ENCODE data around the gene PAPSS1. TPM values are rescaled to one million over a fixed set of nuclear protein-coding genes. Genes with fewer than 3 reads are reported as not detected.
"Not testable (repeated sequence)": the region's sequence is repeated elsewhere in the genome, so short reads cannot be mapped to it uniquely, and the experiment has no call there.

Gene PAPSS1
- total and polyA plus RNA-seq, 4 experiments from 2014 or later, result 23.0 to 38.6 (median 28.7) TPM

- H3K4me3 Mint-ChIP-seq, result no peak overlapping the region
- DNase-seq, result no peak
- H3K4me1 Mint-ChIP-seq, result peaks cover 0 to 3% (median 0%) of the 10 kb centered on the region in 4 donors
- H3K27ac Mint-ChIP-seq, result peak overlapping the region in 1 of 7 donors; percentile 18
- H3K36me3 Mint-ChIP-seq, result peaks cover 21 to 26% of the 10 kb centered on the region in 2 donors
- no peaks in the 10 kb centered on the region for H3K9me3 Mint-ChIP-seq
- Histone ChIP-seq H3K27me3 (ENCODE audit: insufficient read depth, low read length) (no peaks in the 10 kb centered on the region), H3K4me1 (ENCODE audit: insufficient read depth, low read length) (no peaks in the 10 kb centered on the region), H3K36me3 (ENCODE audit: insufficient read depth, low read length) (no peaks in the 10 kb centered on the region), H3K4me3 (ENCODE audit: low read length in 2 of 2) (no peak overlapping the region), H3K9me3 (ENCODE audit: control insufficient read depth in 1 of 2, low read length in 2 of 2) (no peaks in the 10 kb centered on the region), H3K27ac (ENCODE audit: low read depth, low read length) (no peak overlapping the region)
- ChIA-PET CTCF (ENCODE audit: partially characterized antibody) (interaction anchor here (2.1 kb wide), 1 partner anchor 70 kb away, joined by 5 read pairs; no protein-coding TSS in a partner anchor), POLR2A (ENCODE audit: partially characterized antibody) (no interaction called here)
- H3K27me3 Mint-ChIP-seq, result no peaks in the 10 kb centered on the region
- intact Hi-C loops (cut with micrococcal nuclease), result no loop called here
These were observed 53.9 kb downstream of the PAPSS1 start for GRCh38 chr4:107666134-107666533.

- Histone ChIP-seq H3K36me3 (ENCODE audit: insufficient read depth, low read length) (no peaks in the 10 kb centered on the region), H3K27me3 (ENCODE audit: insufficient read depth, low read length) (no peaks in the 10 kb centered on the region), H3K4me3 (ENCODE audit: low read length in 2 of 2) (no peak overlapping the region), H3K4me1 (ENCODE audit: insufficient read depth, low read length) (no peaks in the 10 kb centered on the region), H3K27ac (ENCODE audit: low read depth, low read length) (no peak overlapping the region), H3K9me3 (ENCODE audit: control insufficient read depth in 1 of 2, low read length in 2 of 2) (no peaks in the 10 kb centered on the region)
- ChIA-PET POLR2A (ENCODE audit: partially characterized antibody) (no interaction called here), CTCF (ENCODE audit: partially characterized antibody) (interaction anchor here (2.1 kb wide), 1 partner anchor 71 kb away, joined by 5 read pairs; no protein-coding TSS in a partner anchor)
- Mint-ChIP-seq H3K36me3 (peaks cover 23 to 24% of the 10 kb centered on the region in 2 donors), H3K4me3 (no peak overlapping the region), H3K9me3 (no peaks in the 10 kb centered on the region), H3K4me1 (peaks cover 0 to 3% (median 0%) of the 10 kb centered on the region in 4 donors), H3K27me3 (no peaks in the 10 kb centered on the region), H3K27ac (no peak overlapping the region)
- DNase-seq, result no peak
- intact Hi-C loops (cut with micrococcal nuclease), result no loop called here
These were observed 55.0 kb downstream of the PAPSS1 start for GRCh38 chr4:107665001-107665400.

GRCh38 chr4:107658400-107659336 is 61.4 kb downstream of the PAPSS1 start:
- H3K4me1 Mint-ChIP-seq, result peaks cover 0 to 3% (median 0%) of the 10 kb centered on the region in 4 donors
- peaks cover 32 to 41% of the 10 kb centered on the region in 2 donors for H3K36me3 Mint-ChIP-seq
- intact Hi-C loops (cut with micrococcal nuclease), result no loop called here
- POLR2A ChIA-PET (ENCODE audit: partially characterized antibody), result no interaction called here
- H3K27me3 Mint-ChIP-seq, result no peaks in the 10 kb centered on the region
- H3K4me3 Mint-ChIP-seq, result no peak overlapping the region
- Histone ChIP-seq H3K36me3 (ENCODE audit: insufficient read depth, low read length) (no peaks in the 10 kb centered on the region), H3K27ac (ENCODE audit: low read depth, low read length) (no peak overlapping the region), H3K27me3 (ENCODE audit: insufficient read depth, low read length) (no peaks in the 10 kb centered on the region), H3K9me3 (ENCODE audit: control insufficient read depth in 1 of 2, low read length in 2 of 2) (no peaks in the 10 kb centered on the region), H3K4me3 (ENCODE audit: low read length in 2 of 2) (no peak overlapping the region), H3K4me1 (ENCODE audit: insufficient read depth, low read length) (no peaks in the 10 kb centered on the region)
- DNase-seq, result no peak
- peak overlapping the region in 3 of 7 donors; percentile 23 to 76 (median 48) for H3K27ac Mint-ChIP-seq
- CTCF ChIA-PET (ENCODE audit: partially characterized antibody), result interaction anchor here (0.9 kb wide), 1 partner anchor 10 kb away, joined by 4 read pairs; no protein-coding TSS in a partner anchor
- H3K9me3 Mint-ChIP-seq, result no peaks in the 10 kb centered on the region

- Mint-ChIP-seq H3K27me3 (no peaks in the 10 kb centered on the region), H3K27ac (no peak overlapping the region), H3K4me3 (no peak overlapping the region), H3K9me3 (no peaks in the 10 kb centered on the region), H3K36me3 (peaks cover 59 to 61% of the 10 kb centered on the region in 2 donors), H3K4me1 (peaks cover 0 to 3% (median 0%) of the 10 kb centered on the region in 4 donors)
- no peak for DNase-seq
- H3K4me3 ChIP-seq (ENCODE audit: low read length in 2 of 2), result no peak overlapping the region
- no peaks in the 10 kb centered on the region for H3K4me1 ChIP-seq (ENCODE audit: insufficient read depth, low read length)
- H3K27me3 ChIP-seq (ENCODE audit: insufficient read depth, low read length), result no peaks in the 10 kb centered on the region
- no peaks in the 10 kb centered on the region for H3K9me3 ChIP-seq (ENCODE audit: control insufficient read depth in 1 of 2, low read length in 2 of 2)
- no peak overlapping the region for H3K27ac ChIP-seq (ENCODE audit: low read depth, low read length)
- ChIA-PET CTCF (ENCODE audit: partially characterized antibody) (interaction anchor here (1.1 kb wide), 1 partner anchor 21 kb away, joined by 3 read pairs; no protein-coding TSS in a partner anchor), POLR2A (ENCODE audit: partially characterized antibody) (no interaction called here)
- intact Hi-C loops (cut with micrococcal nuclease), result no loop called here
- H3K36me3 ChIP-seq (ENCODE audit: insufficient read depth, low read length), result no peaks in the 10 kb centered on the region
These were observed 64.7 kb downstream of the PAPSS1 start for GRCh38 chr4:107655289-107655688.

GRCh38 chr4:107654694-107655093 is 65.3 kb downstream of the PAPSS1 start:
- H3K27me3 ChIP-seq (ENCODE audit: insufficient read depth, low read length), result no peaks in the 10 kb centered on the region
- no peaks in the 10 kb centered on the region for H3K9me3 ChIP-seq (ENCODE audit: control insufficient read depth in 1 of 2, low read length in 2 of 2)
- CTCF ChIA-PET (ENCODE audit: partially characterized antibody), result interaction anchor here (1.1 kb wide), 1 partner anchor 20 kb away, joined by 3 read pairs; no protein-coding TSS in a partner anchor
- H3K36me3 ChIP-seq (ENCODE audit: insufficient read depth, low read length), result no peaks in the 10 kb centered on the region
- Mint-ChIP-seq H3K4me1 (peaks cover 0 to 3% (median 0%) of the 10 kb centered on the region in 4 donors), H3K4me3 (no peak overlapping the region), H3K27me3 (no peaks in the 10 kb centered on the region), H3K9me3 (no peaks in the 10 kb centered on the region), H3K27ac (peak overlapping the region in 1 of 7 donors; percentile 42), H3K36me3 (peaks cover 61 to 62% of the 10 kb centered on the region in 2 donors)
- no peaks in the 10 kb centered on the region for H3K4me1 ChIP-seq (ENCODE audit: insufficient read depth, low read length)
- POLR2A ChIA-PET (ENCODE audit: partially characterized antibody), result no interaction called here
- H3K27ac ChIP-seq (ENCODE audit: low read depth, low read length), result no peak overlapping the region
- no peak overlapping the region for H3K4me3 ChIP-seq (ENCODE audit: low read length in 2 of 2)
- intact Hi-C loops (cut with micrococcal nuclease), result no loop called here
- DNase-seq, result no peak

- POLR2A ChIA-PET (ENCODE audit: partially characterized antibody); H3K36me3 ChIP-seq (ENCODE audit: insufficient read depth, low read length); H3K27ac Mint-ChIP-seq; H3K4me1 Mint-ChIP-seq; H3K4me3 ChIP-seq (ENCODE audit: low read length in 2 of 2); H3K9me3 ChIP-seq (ENCODE audit: control insufficient read depth in 1 of 2, low read length in 2 of 2); H3K27me3 ChIP-seq (ENCODE audit: insufficient read depth, low read length); intact Hi-C loops (cut with micrococcal nuclease); H3K27me3 Mint-ChIP-seq; H3K9me3 Mint-ChIP-seq; CTCF ChIA-PET (ENCODE audit: partially characterized antibody); DNase-seq; H3K4me1 ChIP-seq (ENCODE audit: insufficient read depth, low read length); H3K4me3 Mint-ChIP-seq; H3K27ac ChIP-seq (ENCODE audit: low read depth, low read length): not testable (repeated sequence)
- peaks cover 64 to 65% of the 10 kb centered on the region in 2 donors for H3K36me3 Mint-ChIP-seq
These were observed 68.6 kb downstream of the PAPSS1 start for GRCh38 chr4:107651408-107651807.

GRCh38 chr4:107650251-107650650 is 69.8 kb downstream of the PAPSS1 start:
- Histone ChIP-seq H3K4me3 (ENCODE audit: low read length in 2 of 2) (no peak overlapping the region), H3K27ac (ENCODE audit: low read depth, low read length) (no peak overlapping the region), H3K27me3 (ENCODE audit: insufficient read depth, low read length) (no peaks in the 10 kb centered on the region), H3K9me3 (ENCODE audit: control insufficient read depth in 1 of 2, low read length in 2 of 2) (no peaks in the 10 kb centered on the region), H3K4me1 (ENCODE audit: insufficient read depth, low read length) (no peaks in the 10 kb centered on the region), H3K36me3 (ENCODE audit: insufficient read depth, low read length) (no peaks in the 10 kb centered on the region)
- Mint-ChIP-seq H3K27me3 (no peaks in the 10 kb centered on the region), H3K9me3 (no peaks in the 10 kb centered on the region), H3K4me3 (no peak overlapping the region), H3K4me1 (peaks cover 0 to 10% (median 0%) of the 10 kb centered on the region in 4 donors), H3K36me3 (peaks cover 66 to 69% of the 10 kb centered on the region in 2 donors), H3K27ac (no peak overlapping the region)
- CTCF ChIA-PET (ENCODE audit: partially characterized antibody), result no interaction called here
- intact Hi-C loops (cut with micrococcal nuclease), result no loop called here
- POLR2A ChIA-PET (ENCODE audit: partially characterized antibody), result no interaction called here
- DNase-seq, result no peak

Measured in CD4-positive, alpha-beta memory T cell (primary cell).